Measurements from ENCODE around the gene PSMA8.
"Not testable (repeated sequence)": the region's sequence is repeated elsewhere in the genome, so short reads cannot be mapped to it uniquely, and the experiment has no call there.

PSMA8 gene

GRCh38 chr18:26133652-26134051 is at the start of gene PSMA8:
PSMA8 (plus strand) TSS chr18:26133869; CDS start chr18:26133966, 97 bp downstream.
- DNase-seq: no peak

- DNase-seq: no peak
These were observed 48.6 kb upstream of the PSMA8 start for GRCh38 chr18:26085056-26085455.

- DNase-seq: no peak
These were observed 46.7 kb upstream of the PSMA8 start for GRCh38 chr18:26086959-26087358.

- no peak for DNase-seq
These were observed 45.2 kb upstream of the PSMA8 start for GRCh38 chr18:26088487-26088886.

GRCh38 chr18:26089293-26090129 is 44.2 kb upstream of the PSMA8 start:
- DNase-seq: no peak

- DNase-seq: peak; percentile 92
These were observed 43.3 kb upstream of the PSMA8 start, which contains the start of gene SS18 for GRCh38 chr18:26090130-26091046. SS18 (minus strand) TSS chr18:26090613; CDS start chr18:26090569, 44 bp downstream.

GRCh38 chr18:26091047-26091630 is 42.5 kb upstream of the PSMA8 start:
- peak; percentile 64 for DNase-seq

GRCh38 chr18:26096852-26097251 is 36.8 kb upstream of the PSMA8 start:
- no peak for DNase-seq

GRCh38 chr18:26097563-26097962 is 36.1 kb upstream of the PSMA8 start:
- DNase-seq: no peak

- no peak for DNase-seq
These were observed 30.1 kb upstream of the PSMA8 start for GRCh38 chr18:26103579-26103978.

- DNase-seq: no peak
These were observed 29.6 kb upstream of the PSMA8 start for GRCh38 chr18:26104035-26104434.

GRCh38 chr18:26119246-26119645 is 14.4 kb upstream of the PSMA8 start:
- DNase-seq: no peak

GRCh38 chr18:26121476-26121875 is 12.2 kb upstream of the PSMA8 start:
- DNase-seq: no peak

- DNase-seq: not testable (repeated sequence)
These were observed 11.7 kb upstream of the PSMA8 start for GRCh38 chr18:26121994-26122393.

GRCh38 chr18:26127786-26128185 is 5.9 kb upstream of the PSMA8 start:
- DNase-seq: no peak

GRCh38 chr18:26128192-26128591 is 5.5 kb upstream of the PSMA8 start:
- DNase-seq: not testable (repeated sequence)

GRCh38 chr18:26134107-26134506 is 438 bp downstream of the PSMA8 start:
- no peak for DNase-seq

GRCh38 chr18:26135548-26135947 is 1.9 kb downstream of the PSMA8 start:
- DNase-seq: no peak

GRCh38 chr18:26157326-26157725 is 23.7 kb downstream of the PSMA8 start:
- no peak for DNase-seq

GRCh38 chr18:26159353-26159752 is 25.7 kb downstream of the PSMA8 start:
- no peak for DNase-seq

- DNase-seq: no peak
These were observed 30.9 kb downstream of the PSMA8 start for GRCh38 chr18:26164571-26164970.

- DNase-seq: not testable (repeated sequence)
These were observed 33.9 kb downstream of the PSMA8 start for GRCh38 chr18:26167592-26167991.

- DNase-seq: no peak
These were observed 41.8 kb downstream of the PSMA8 start for GRCh38 chr18:26175481-26175880.
